Lower leg skin (tissue), 4 donors: Measurements from ENCODE around the gene RPS6KB2. TPM values are rescaled to one million over a fixed set of nuclear protein-coding genes. Genes with fewer than 3 reads are reported as not detected.

Experiments
- DNase-seq, 2 donors: peaks; one replicate each; pipeline ENCODE4 v3.0.0-alpha.2; 2019; ENCODE audit warnings: low spot score in 2 of 2
- H3K4me3 ChIP-seq: fragments of 200-600 bp; sonication (generic); 2 replicates; pipeline ENCODE4 v1.5.1; 2017; ENCODE audit warnings: mild to moderate bottlenecking, low read depth; ENCODE audit not compliant: poor library complexity, severe bottlenecking
- CTCF ChIP-seq, 3 donors: fragments of 450-650 bp; IDR thresholded peaks; one replicate each; pipeline ENCODE4 v1.5.1; 2016; ENCODE audit warnings: antibody characterized with exemption in 3 of 3, mild to moderate bottlenecking in 3 of 3, moderate library complexity in 2 of 3
- POLR2A ChIP-seq, 2 donors: fragments of 450-650 bp; IDR thresholded peaks; one replicate each; pipeline ENCODE4 v1.6.1; 2016 to 2017; ENCODE audit warnings: antibody characterized with exemption in 2 of 2, mild to moderate bottlenecking in 1 of 2, moderate library complexity in 1 of 2
- WGBS, 2 donors: methylation state at CpG; one replicate each; pipeline ENCODE4 v1.1.5; 2018; 5-methylcytosine and 5-hydroxymethylcytosine counted together
- intact Hi-C: fragments of 100-400 bp; cut with DNase I; formaldehyde crosslinking; loops from one replicate; pipeline ENCODE4 v1.15.0; 2023; ENCODE audit warnings: low total_unique reads
- total RNA-seq, 4 donors: library from RNA; depleted of rRNA; stranded (reverse); fragments of >200 nt; gene quantifications; one replicate each; pipeline ENCODE4 v1.1.0, GENCODE V29; 2016

Gene RPS6KB2
- total RNA-seq, 4 donors from 2014 or later, result 154 to 264 (median 203) TPM

GRCh38 chr11:67441731-67442351 lies 13.5 kb downstream of the RPS6KB2 start:
- intact Hi-C loops, result no loop called here
- DNase-seq, result no peak
- TF ChIP-seq CTCF (IDR thresholded peaks at IDR 0.05) (no peak), POLR2A (IDR thresholded peaks at IDR 0.05) (no peak)
- 71 to 83% methylated on average over 5 to 28 of the region's 28 CpGs for WGBS, 2 donors
- no peak overlapping the region for H3K4me3 ChIP-seq

- no peak for TF ChIP-seq CTCF (IDR thresholded peaks at IDR 0.05)
- no peak for TF ChIP-seq POLR2A (IDR thresholded peaks at IDR 0.05)
Measured at GRCh38 chr11:67442504-67443404, 14.5 kb downstream of the RPS6KB2 start.

GRCh38 chr11:67445515-67445914 lies 17.2 kb downstream of the RPS6KB2 start:
- H3K4me3 ChIP-seq, result no peak overlapping the region
- no peak for DNase-seq
- intact Hi-C loops, result no loop called here
- 76 to 93% methylated on average over 5 of the region's 5 CpGs for WGBS, 2 donors
- no peak for TF ChIP-seq POLR2A (IDR thresholded peaks at IDR 0.05)
- TF ChIP-seq CTCF (IDR thresholded peaks at IDR 0.05), result no peak

More at GRCh38 chr11:67442504-67443404, 14.5 kb downstream of the RPS6KB2 start:
- peak overlapping the region; percentile 80 for H3K4me3 ChIP-seq
- no peak for DNase-seq
- intact Hi-C loops, result no loop called here
- WGBS, 2 donors, result 31 to 37% methylated on average over 33 to 41 of the region's 45 CpGs

GRCh38 chr11:67448220-67448609 lies 19.9 kb downstream of the RPS6KB2 start:
- H3K4me3 ChIP-seq, result no peak overlapping the region
- TF ChIP-seq CTCF (IDR thresholded peaks at IDR 0.05) (no peak), POLR2A (IDR thresholded peaks at IDR 0.05) (no peak)
- whole genome bisulfite sequencing, 2 donors, result 90 to 92% methylated on average over 7 of the region's 7 CpGs
- no peak for DNase-seq
- intact Hi-C loops, result no loop called here

- DNase-seq, result no peak
- intact Hi-C loops, result no loop called here
- 73 to 76% methylated on average over 9 of the region's 9 CpGs for WGBS, 2 donors
- no peak for TF ChIP-seq POLR2A (IDR thresholded peaks at IDR 0.05)
- TF ChIP-seq CTCF (IDR thresholded peaks at IDR 0.05), result no peak
- no peak overlapping the region for H3K4me3 ChIP-seq
Measured at GRCh38 chr11:67449116-67449844, 21.0 kb downstream of the RPS6KB2 start.
